ENCODE measurements around the gene LMAN1. TPM values are rescaled to one million over a fixed set of nuclear protein-coding genes. Genes with fewer than 3 reads are reported as not detected.
A peak's percentile ranks its signal among the peaks of the same experiment; 100 is the strongest.

The LMAN1 gene
- total and polyA plus RNA-seq, 2 of the 13 experiments (the other 11 are each of a cell fraction or from before 2014, with no cell fraction given) = 127 to 131 TPM

- peak; percentile 92 for TF ChIP-seq ZNF407 (CRISPR knock-in tag; IDR thresholded peaks at IDR 0.05; ENCODE audit: not compliant biosample characterization)
- peak; percentile 48 for TF ChIP-seq MAX (IDR thresholded peaks at IDR 0.05)
- no peak for TF ChIP-seq SETDB1 (CRISPR knock-in tag; IDR thresholded peaks at IDR 0.05; ENCODE audit: borderline replicate concordance)
- no peak for TF ChIP-seq RBM22 (optimal IDR thresholded peaks at IDR 0.05; ENCODE audit: low read length)
- TF ChIP-seq NFRKB (IDR thresholded peaks at IDR 0.05) = 0 out of 2 replicates have a peak, but pooled peaks have one; percentile 56
- TF ChIP-seq LBX2 (CRISPR knock-in tag; IDR thresholded peaks at IDR 0.05; ENCODE audit: borderline replicate concordance) = 0 out of 2 replicates have a peak, but pooled peaks have one; percentile 9
- TF ChIP-seq CREBL2 (CRISPR knock-in tag; IDR thresholded peaks at IDR 0.05; ENCODE audit: borderline replicate concordance) = 0 out of 2 replicates have a peak, but pooled peaks have one; percentile 36
- TF ChIP-seq ZNF570 (CRISPR knock-in tag; IDR thresholded peaks at IDR 0.05; ENCODE audit: borderline replicate concordance) = no peak
- no peak for TF ChIP-seq FOXK2 (IDR thresholded peaks at IDR 0.05)
- no peak for TF ChIP-seq ZNF629 (CRISPR knock-in tag; conservative IDR thresholded peaks at IDR 0.05)
- no peak; the same call in 1 of the 2 replicates for TF ChIP-seq ZFP36L1 (CRISPR knock-in tag; IDR thresholded peaks at IDR 0.05)
- no peak for TF ChIP-seq SMARCE1 (IDR thresholded peaks at IDR 0.05; ENCODE audit: borderline replicate concordance)
- no peak for TF ChIP-seq SATB2 (CRISPR knock-in tag; IDR thresholded peaks at IDR 0.05)
- peak; percentile 55; the same call in 1 of the 2 replicates for TF ChIP-seq ZNF580 (CRISPR knock-in tag; IDR thresholded peaks at IDR 0.05; ENCODE audit: borderline replicate concordance, low read depth)
- peak; percentile 66 for TF ChIP-seq ZNF350 (CRISPR knock-in tag; IDR thresholded peaks at IDR 0.05; ENCODE audit: borderline replicate concordance, low read depth)
- TF ChIP-seq DPF2 (CRISPR knock-in tag; IDR thresholded peaks at IDR 0.05; ENCODE audit: borderline replicate concordance, low read depth) = no peak
- TF ChIP-seq ZNF207 (IDR thresholded peaks at IDR 0.05; ENCODE audit: borderline replicate concordance) = no peak
- no peak for TF ChIP-seq AHR (CRISPR knock-in tag; IDR thresholded peaks at IDR 0.05)
- peak; percentile 80 for TF ChIP-seq MED13 (CRISPR knock-in tag; IDR thresholded peaks at IDR 0.05)
- TF ChIP-seq HOXA5 (CRISPR knock-in tag; IDR thresholded peaks at IDR 0.05) = peak; percentile 65; the same call in 1 of the 2 replicates
Observed at GRCh38 chr18:59358712-59359575, at the start of gene LMAN1 (continued).
